Esophagus (tissue), 2 donors: ENCODE data around the gene KIF18B. TPM values are rescaled to one million over a fixed set of nuclear protein-coding genes. Genes with fewer than 3 reads are reported as not detected.

ENCODE experiments used
- H3K27ac ChIP-seq, 2 donors: one replicate each; pipeline ENCODE4 v1.5.1; 2013; ENCODE audit warnings: low read depth in 2 of 2, mild to moderate bottlenecking in 2 of 2, inconsistent platforms in 1 of 2, low read length in 1 of 2, moderate library complexity in 1 of 2
- H3K27me3 ChIP-seq, 2 donors: one replicate each; pipeline ENCODE4 v1.6.1; 2013; ENCODE audit warnings: low read length in 2 of 2, control low read depth in 1 of 2, mild to moderate bottlenecking in 1 of 2; ENCODE audit not compliant: insufficient read depth in 2 of 2, control insufficient read depth in 1 of 2
- H3K36me3 ChIP-seq, 2 donors: one replicate each; pipeline ENCODE4 v1.6.1; 2013; ENCODE audit warnings: low read length in 1 of 2; ENCODE audit not compliant: control insufficient read depth in 2 of 2, insufficient read depth in 2 of 2
- H3K4me1 ChIP-seq, 2 donors: one replicate each; pipeline ENCODE4 v1.6.1; 2013; ENCODE audit warnings: low read length in 1 of 2; ENCODE audit not compliant: control insufficient read depth in 2 of 2, insufficient read depth in 2 of 2
- H3K4me3 ChIP-seq, 2 donors: one replicate each; pipeline ENCODE4 v1.5.1; 2013; ENCODE audit warnings: low read length in 2 of 2, mild to moderate bottlenecking in 2 of 2, low read depth in 1 of 2, moderate library complexity in 1 of 2
- H3K9me3 ChIP-seq, 2 donors: one replicate each; pipeline ENCODE4 v1.6.1; 2013; ENCODE audit warnings: mild to moderate bottlenecking in 2 of 2, low read depth in 1 of 2, low read length in 1 of 2, moderate library complexity in 1 of 2; ENCODE audit not compliant: control insufficient read depth in 2 of 2, insufficient read depth in 1 of 2
- WGBS, 2 donors: extraction: QIAGEN DNeasy Blood & Tissue Kit; methylation state at CpG; one replicate each; pipeline ENCODE4 v1.1.7; 2013; 5-methylcytosine and 5-hydroxymethylcytosine counted together
- polyA plus RNA-seq, 2 donors: library from polyadenylated mRNA; stranded (reverse); fragments of 200-250 nt; gene quantifications; one replicate each; pipeline ENCODE4 v1.2.3, GENCODE V29; 2013
- donor health status: healthy with polysubstance abuse.
- donor health status: Bipolar disorder and iron deficiency.

KIF18B gene
- polyA plus RNA-seq = 1 to 10 TPM; 4.3 to 7.3 TPM

DNA sequence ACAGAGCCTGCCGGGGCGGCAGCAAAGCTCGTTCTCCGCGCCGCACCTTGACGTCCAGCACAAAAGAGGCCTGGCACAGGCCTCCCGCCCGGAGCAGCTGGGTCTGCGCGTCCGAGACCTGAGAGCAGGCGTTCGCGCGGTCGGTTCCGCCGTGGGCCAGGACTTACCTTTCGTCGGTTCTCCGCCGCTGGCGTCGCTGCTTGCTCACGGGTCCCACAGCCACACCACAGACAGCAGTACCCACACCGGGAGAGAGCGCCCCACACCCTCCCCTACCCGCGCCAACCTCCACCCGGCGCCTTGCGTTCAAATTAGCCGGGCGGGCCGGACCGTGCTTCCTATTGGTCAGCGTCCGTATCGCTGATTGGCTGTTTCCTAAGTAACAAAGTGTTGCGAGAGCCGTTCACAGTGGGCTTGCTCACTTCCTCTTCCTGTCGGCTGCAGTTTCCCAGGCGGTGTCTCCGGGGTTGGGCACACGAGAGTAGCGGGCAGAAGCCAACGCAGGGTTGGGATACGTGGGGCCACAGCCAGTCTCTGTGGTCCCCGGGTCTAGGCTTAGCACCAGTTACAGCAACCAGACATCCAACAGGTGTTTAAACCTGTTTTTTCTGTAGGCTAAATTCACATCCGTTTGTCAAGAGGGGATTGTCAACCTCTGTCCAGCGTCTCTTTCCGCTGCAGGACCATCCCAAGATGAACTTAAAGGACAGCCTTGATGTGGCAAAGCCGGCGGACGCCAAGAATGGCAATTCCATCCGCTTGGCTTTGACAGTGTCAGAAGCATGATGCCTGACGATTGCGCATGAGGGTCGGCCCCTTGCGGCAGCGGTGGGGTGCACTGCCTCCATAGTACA lies at the start of gene KIF18B:
Gene KIF18B, minus strand, starts transcription at position 313 of the 854 bp plus-strand sequence. CDS start 11,429 bp downstream, outside the sequence.
- Histone ChIP-seq H3K9me3 (no peaks in the 10 kb centered on the region), H3K4me3 (peak within 1 kb of the TSS; percentile 69), H3K27me3 (no peaks in the 10 kb centered on the region), H3K27ac (peak within 1 kb of the TSS; percentile 54), H3K36me3 (no peaks in the 10 kb centered on the region), H3K4me1 (no peaks in the 10 kb centered on the region)
- WGBS, 2 donors = 2% methylated on average over 62 of the region's 62 CpGs

DNA sequence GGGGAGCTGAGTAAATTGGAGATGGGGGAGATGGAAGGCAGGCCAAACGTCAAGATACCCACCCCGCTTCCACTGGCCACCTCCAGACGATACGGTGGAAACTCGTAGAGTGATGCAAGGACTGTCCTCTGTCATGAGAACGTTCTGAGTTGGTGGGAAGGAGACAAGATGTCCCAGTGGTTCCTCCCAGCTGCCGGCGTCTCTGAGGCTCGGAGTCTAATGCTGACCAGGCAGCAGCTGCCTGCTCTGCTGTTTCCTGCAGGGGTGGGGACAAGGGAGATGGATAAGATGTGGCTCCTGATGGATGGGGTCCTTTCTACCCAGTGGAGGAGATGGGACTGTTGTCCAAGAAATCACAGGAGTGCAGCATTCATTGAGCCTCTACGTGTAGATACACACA lies 48.7 kb upstream of the KIF18B start:
- no peaks in the 10 kb centered on the region for H3K27me3 ChIP-seq
- WGBS, 2 donors = 72 to 77% methylated on average over 10 of the region's 10 CpGs
- H3K9me3 ChIP-seq = no peaks in the 10 kb centered on the region
- no peaks in the 10 kb centered on the region for H3K4me1 ChIP-seq
- H3K36me3 ChIP-seq = no peaks in the 10 kb centered on the region
- no peak overlapping the region for H3K27ac ChIP-seq
- no peak overlapping the region for H3K4me3 ChIP-seq

- no peaks in the 10 kb centered on the region for H3K4me1 ChIP-seq
- H3K27me3 ChIP-seq = no peaks in the 10 kb centered on the region
- H3K36me3 ChIP-seq = no peaks in the 10 kb centered on the region
- H3K9me3 ChIP-seq = no peaks in the 10 kb centered on the region
- 49 to 61% methylated on average over 10 to 11 of the region's 11 CpGs for WGBS, 2 donors
- H3K27ac ChIP-seq = no peak overlapping the region
- no peak overlapping the region for H3K4me3 ChIP-seq
Measured at GRCh38 chr17:44995436-44996001, 47.9 kb upstream of the KIF18B start.

GRCh38 chr17:44992242-44992939 lies 44.8 kb upstream of the KIF18B start:
- Histone ChIP-seq H3K27ac (no peak overlapping the region), H3K27me3 (no peaks in the 10 kb centered on the region), H3K9me3 (no peaks in the 10 kb centered on the region), H3K4me3 (no peak overlapping the region), H3K36me3 (no peaks in the 10 kb centered on the region), H3K4me1 (no peaks in the 10 kb centered on the region)
- WGBS, 2 donors = 83 to 89% methylated on average over 5 of the region's 5 CpGs

GRCh38 chr17:44990994-44991393 lies 43.4 kb upstream of the KIF18B start:
- Histone ChIP-seq H3K4me1 (no peaks in the 10 kb centered on the region), H3K27ac (no peak overlapping the region), H3K9me3 (no peaks in the 10 kb centered on the region), H3K27me3 (no peaks in the 10 kb centered on the region), H3K4me3 (no peak overlapping the region), H3K36me3 (no peaks in the 10 kb centered on the region)
- WGBS, 2 donors = 72 to 73% methylated on average over 10 of the region's 10 CpGs

DNA sequence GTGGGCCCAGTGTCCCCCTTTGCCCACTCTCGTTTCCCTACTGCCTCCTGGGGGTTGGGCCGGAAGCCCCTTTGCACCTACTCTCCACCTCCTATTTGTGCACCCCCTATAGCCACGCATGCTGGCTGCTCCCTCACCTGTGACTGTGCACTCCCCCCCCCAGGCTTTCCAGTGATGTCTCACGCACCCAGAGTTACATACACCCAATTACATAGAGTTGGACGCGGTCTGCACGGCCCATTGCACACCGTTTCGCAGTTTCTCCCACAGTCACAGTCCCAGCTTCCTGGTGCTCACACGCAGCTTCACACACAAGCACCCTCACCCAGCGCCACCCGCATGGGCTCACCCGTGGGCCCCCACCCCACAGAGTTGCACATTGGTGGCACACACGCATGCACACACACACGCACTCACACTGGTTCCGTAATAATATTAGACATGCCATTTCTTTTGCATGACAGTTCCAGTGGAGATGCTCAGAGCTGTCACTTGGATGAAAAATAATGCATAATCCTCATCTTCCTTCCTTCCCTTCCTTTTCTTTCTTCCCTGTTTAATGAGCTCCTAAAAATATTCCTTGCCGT lies 42.1 kb upstream of the KIF18B start:
- no peaks in the 10 kb centered on the region for H3K27me3 ChIP-seq
- no peak overlapping the region for H3K27ac ChIP-seq
- no peaks in the 10 kb centered on the region for H3K4me1 ChIP-seq
- H3K4me3 ChIP-seq = no peak overlapping the region
- no peaks in the 10 kb centered on the region for H3K9me3 ChIP-seq
- WGBS, 2 donors = 86% methylated on average over 17 of the region's 17 CpGs
- no peaks in the 10 kb centered on the region for H3K36me3 ChIP-seq

- WGBS, 2 donors = 46 to 69% methylated on average over 31 to 34 of the region's 34 CpGs
- Histone ChIP-seq H3K27ac (no peak overlapping the region), H3K9me3 (no peaks in the 10 kb centered on the region), H3K36me3 (no peaks in the 10 kb centered on the region), H3K4me1 (no peaks in the 10 kb centered on the region), H3K4me3 (no peak overlapping the region), H3K27me3 (no peaks in the 10 kb centered on the region)
Measured at GRCh38 chr17:44988044-44988942, 40.7 kb upstream of the KIF18B start.

- H3K27me3 ChIP-seq = no peaks in the 10 kb centered on the region
- 92 to 94% methylated on average over 4 of the region's 4 CpGs for WGBS, 2 donors
Measured at GRCh38 chr17:44983563-44983962, 36.0 kb upstream of the KIF18B start.

More at GRCh38 chr17:44983563-44983962, 36.0 kb upstream of the KIF18B start:
- no peaks in the 10 kb centered on the region for H3K9me3 ChIP-seq
- H3K4me3 ChIP-seq = no peak overlapping the region
- peaks cover 0 to 8% of the 10 kb centered on the region in 2 donors for H3K4me1 ChIP-seq
- no peaks in the 10 kb centered on the region for H3K36me3 ChIP-seq
- no peak overlapping the region for H3K27ac ChIP-seq
